Upper lobe of right lung (tissue), 1 donor: ENCODE measurements around the gene FOXN1. TPM values are rescaled to one million over a fixed set of nuclear protein-coding genes. Genes with fewer than 3 reads are reported as not detected.

ENCODE experiments used
- ATAC-seq: fragments of 200-7000 bp; cut with Tn5 transposase; one replicate; pipeline ENCODE4 v1.9.1; 2020; ENCODE audit warnings: mild to moderate bottlenecking, moderate library complexity
- DNase-seq: peaks from one replicate; pipeline ENCODE4 v3.0.0-alpha.2; 2020
- H3K27ac ChIP-seq: fragments of 200-600 bp; one replicate; pipeline ENCODE4 v1.8.0; 2022
- H3K27me3 ChIP-seq: fragments of 200-600 bp; one replicate; pipeline ENCODE4 v1.8.0; 2022; ENCODE audit warnings: mild to moderate bottlenecking
- H3K36me3 ChIP-seq: fragments of 200-600 bp; one replicate; pipeline ENCODE4 v1.8.0; 2022
- H3K4me1 ChIP-seq: fragments of 200-600 bp; one replicate; pipeline ENCODE4 v1.8.0; 2022
- H3K4me3 ChIP-seq: fragments of 200-600 bp; one replicate; pipeline ENCODE4 v1.8.0; 2022; ENCODE audit warnings: mild to moderate bottlenecking
- H3K9me3 ChIP-seq: fragments of 200-600 bp; one replicate; pipeline ENCODE4 v1.8.0; 2022
- intact Hi-C: fragments of 100-400 bp; cut with DNase I; formaldehyde crosslinking; loops from one replicate; pipeline ENCODE4 v1.11.0; 2022
- total RNA-seq: library from RNA; stranded (reverse); fragmentation: NEBNext Ultra II Directional; extraction: Animal tissue kit (Norgen Biotek cat#: 25700); gene quantifications from one replicate; pipeline ENCODE4 v1.2.1, GENCODE V29; 2021
- TF ChIP-seq, protein P1 (sequence below): fragments of 200-600 bp; IDR thresholded peaks from one replicate; pipeline ENCODE4 v1.8.0; 2022; ENCODE audit warnings: antibody characterized with exemption
- donor health status: DM: no; HTN: yes; CAD: no; lungs with severe emphysema.

FOXN1 gene
- total RNA-seq, 1 donor from 2014 or later = 0.35 TPM

DNA sequence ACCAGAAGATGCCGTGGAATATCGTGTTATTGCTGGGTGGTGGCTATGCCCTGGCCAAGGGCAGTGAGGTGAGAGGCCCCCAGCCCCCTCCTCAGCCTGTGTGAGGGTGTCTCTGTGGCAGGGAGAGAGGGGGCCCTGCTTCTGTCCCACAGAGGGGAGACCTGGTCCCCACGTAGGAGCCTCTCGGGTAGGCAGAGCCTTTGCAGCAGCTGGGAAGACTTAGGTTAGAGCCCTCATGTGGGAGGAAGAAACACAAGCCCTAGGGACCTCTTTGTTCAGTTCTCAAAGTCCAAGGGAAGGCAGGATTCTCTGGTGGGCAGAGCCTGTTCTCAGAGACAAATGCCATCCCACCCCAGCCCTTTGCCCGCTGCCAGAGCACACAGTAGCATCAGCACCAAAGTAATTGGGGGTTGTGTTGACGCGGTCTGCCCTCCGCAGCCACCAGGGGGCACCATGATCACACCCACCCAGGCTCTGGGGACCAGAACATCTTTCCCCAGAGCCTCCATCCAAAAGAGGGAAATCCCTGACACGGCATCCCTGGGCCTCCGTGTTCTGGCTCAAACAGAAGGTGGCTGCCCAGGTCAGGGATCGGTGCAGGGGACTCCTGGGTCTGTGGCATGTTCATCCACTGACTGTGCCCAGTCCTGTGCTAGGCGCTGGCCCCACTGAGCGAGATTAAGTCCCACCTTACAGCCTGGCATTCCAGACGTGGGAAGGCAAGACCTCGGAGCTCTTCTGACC lies 11.5 kb upstream of the FOXN1 start:
- intact Hi-C loops = loop anchor here (5.0 kb wide), 1 partner anchor 118 kb away; the partner anchor contains the start of gene RSKR
- Histone ChIP-seq H3K27me3 (no peaks in the 10 kb centered on the region), H3K9me3 (no peaks in the 10 kb centered on the region), H3K36me3 (no peaks in the 10 kb centered on the region), H3K4me1 (no peaks in the 10 kb centered on the region), H3K4me3 (no peak overlapping the region), H3K27ac (no peak overlapping the region)
- DNase-seq (peak; percentile 87), ATAC-seq (peak; percentile 88)
- TF ChIP-seq, protein P1, sequence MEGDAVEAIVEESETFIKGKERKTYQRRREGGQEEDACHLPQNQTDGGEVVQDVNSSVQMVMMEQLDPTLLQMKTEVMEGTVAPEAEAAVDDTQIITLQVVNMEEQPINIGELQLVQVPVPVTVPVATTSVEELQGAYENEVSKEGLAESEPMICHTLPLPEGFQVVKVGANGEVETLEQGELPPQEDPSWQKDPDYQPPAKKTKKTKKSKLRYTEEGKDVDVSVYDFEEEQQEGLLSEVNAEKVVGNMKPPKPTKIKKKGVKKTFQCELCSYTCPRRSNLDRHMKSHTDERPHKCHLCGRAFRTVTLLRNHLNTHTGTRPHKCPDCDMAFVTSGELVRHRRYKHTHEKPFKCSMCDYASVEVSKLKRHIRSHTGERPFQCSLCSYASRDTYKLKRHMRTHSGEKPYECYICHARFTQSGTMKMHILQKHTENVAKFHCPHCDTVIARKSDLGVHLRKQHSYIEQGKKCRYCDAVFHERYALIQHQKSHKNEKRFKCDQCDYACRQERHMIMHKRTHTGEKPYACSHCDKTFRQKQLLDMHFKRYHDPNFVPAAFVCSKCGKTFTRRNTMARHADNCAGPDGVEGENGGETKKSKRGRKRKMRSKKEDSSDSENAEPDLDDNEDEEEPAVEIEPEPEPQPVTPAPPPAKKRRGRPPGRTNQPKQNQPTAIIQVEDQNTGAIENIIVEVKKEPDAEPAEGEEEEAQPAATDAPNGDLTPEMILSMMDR = peak; percentile 91

DNA sequence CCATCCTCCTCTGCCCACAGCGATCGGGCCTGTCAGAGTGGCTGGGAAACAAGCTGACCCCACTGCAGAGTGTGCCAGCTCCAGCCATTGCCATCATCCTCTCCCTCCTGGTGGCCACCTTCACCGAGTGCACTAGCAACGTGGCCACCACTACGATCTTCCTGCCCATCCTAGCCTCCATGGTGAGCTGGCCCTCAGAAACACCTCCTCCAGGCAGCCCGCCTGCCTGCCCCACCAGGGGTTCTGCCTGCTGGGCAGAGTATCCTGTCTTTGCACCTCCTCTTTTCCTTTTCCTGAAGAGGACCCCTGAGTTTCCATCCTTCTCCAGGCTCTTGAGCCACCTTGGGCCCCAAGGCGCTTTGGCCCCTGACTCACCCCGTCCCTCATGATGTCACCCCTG lies 10.5 kb upstream of the FOXN1 start:
- no peak overlapping the region for H3K27ac ChIP-seq
- DNase-seq = no peak
- ATAC-seq = no peak
- H3K27me3 ChIP-seq = no peaks in the 10 kb centered on the region
- H3K4me3 ChIP-seq = no peak overlapping the region
- intact Hi-C loops = loop anchor here (5.0 kb wide), 1 partner anchor 117 kb away; the partner anchor contains the start of gene RSKR
- no peaks in the 10 kb centered on the region for H3K4me1 ChIP-seq
- TF ChIP-seq, protein P1 = no peak
- no peaks in the 10 kb centered on the region for H3K36me3 ChIP-seq
- H3K9me3 ChIP-seq = no peaks in the 10 kb centered on the region

DNA sequence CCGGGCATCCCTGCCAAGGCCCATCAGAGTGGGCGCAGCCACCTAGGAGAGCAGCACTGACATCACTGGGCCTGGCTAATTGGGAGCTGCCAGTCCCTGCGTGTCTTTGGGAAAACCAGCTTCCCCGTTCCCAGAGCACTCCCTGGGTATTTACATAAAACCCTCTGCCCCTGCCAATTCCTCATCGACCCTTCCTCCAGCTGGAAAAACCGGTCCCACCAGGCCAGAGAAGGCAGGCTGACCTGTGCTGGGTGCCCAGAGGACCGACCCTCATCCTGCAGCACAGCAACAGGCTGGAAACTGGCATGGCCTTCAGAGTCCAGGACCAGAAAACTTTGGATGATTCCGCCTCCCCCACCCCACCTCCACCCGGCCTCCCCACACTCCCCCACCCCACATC lies 8.2 kb upstream of the FOXN1 start:
- no peak for ATAC-seq
- intact Hi-C loops = loop anchor here (5.0 kb wide), 1 partner anchor 114 kb away; the partner anchor contains the start of gene RSKR
- no peak overlapping the region for H3K4me3 ChIP-seq
- TF ChIP-seq, protein P1 = no peak
- no peaks in the 10 kb centered on the region for H3K36me3 ChIP-seq
- H3K27me3 ChIP-seq = no peaks in the 10 kb centered on the region
- no peak overlapping the region for H3K27ac ChIP-seq
- no peaks in the 10 kb centered on the region for H3K9me3 ChIP-seq
- DNase-seq = no peak
- H3K4me1 ChIP-seq = no peaks in the 10 kb centered on the region

DNA sequence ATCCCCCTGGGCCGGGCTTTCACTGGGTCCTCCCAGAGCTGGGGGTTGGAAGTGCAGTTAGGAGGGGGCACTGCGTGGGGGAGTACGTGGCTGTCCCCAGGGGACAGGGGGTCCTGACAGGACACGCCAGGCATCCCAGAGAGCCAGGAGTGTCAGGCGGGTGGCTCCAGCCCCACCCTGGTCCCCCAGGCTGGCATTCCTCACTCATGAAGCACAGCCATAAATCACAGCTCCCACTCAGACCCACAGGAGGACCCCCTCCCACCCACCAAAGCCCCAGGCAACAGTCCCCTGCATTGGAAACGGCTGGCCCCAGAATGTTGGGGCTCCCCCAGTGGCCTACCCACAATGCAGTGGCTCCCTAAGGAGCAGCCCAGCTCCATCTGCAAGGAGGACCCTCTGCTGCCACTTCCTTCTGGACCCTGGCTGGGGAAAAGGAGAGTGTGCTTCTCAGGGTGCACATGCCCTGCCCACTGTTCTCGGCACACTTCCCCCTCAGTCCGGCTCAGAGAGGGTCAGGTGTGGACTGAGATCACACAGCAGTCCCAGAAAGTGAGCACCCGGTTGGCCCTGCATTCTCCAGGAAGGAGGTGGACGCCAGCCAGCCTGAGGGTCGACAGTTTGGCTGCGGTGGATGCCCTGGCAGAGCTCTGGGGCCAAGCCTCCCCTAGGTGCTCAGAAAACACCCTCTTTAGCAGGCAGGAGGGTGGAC lies 7.3 kb upstream of the FOXN1 start:
- no peaks in the 10 kb centered on the region for H3K27me3 ChIP-seq
- intact Hi-C loops = loop anchor here (5.0 kb wide), 1 partner anchor 113 kb away; the partner anchor contains the start of gene RSKR
- TF ChIP-seq, protein P1 = no peak

DNA sequence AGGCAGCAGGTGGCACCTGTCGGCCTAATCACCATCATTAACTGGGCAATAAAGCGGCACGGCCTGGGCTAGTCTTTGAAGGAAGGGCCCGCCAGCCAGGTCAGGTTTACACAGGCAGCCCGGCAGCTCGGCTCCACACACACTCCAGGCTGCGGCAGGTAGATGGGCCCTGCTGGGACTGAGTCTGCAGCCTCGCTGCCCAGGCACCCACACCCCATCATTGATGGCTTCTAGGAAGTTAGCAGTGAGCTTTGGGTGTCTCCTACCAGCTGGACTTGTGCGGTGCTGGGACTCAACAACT lies 6.8 kb upstream of the FOXN1 start:
- Histone ChIP-seq H3K27ac (no peak overlapping the region), H3K4me3 (no peak overlapping the region), H3K4me1 (no peaks in the 10 kb centered on the region), H3K36me3 (no peaks in the 10 kb centered on the region), H3K9me3 (no peaks in the 10 kb centered on the region), H3K27me3 (no peaks in the 10 kb centered on the region)
- TF ChIP-seq, protein P1 = no peak
- intact Hi-C loops = loop anchor here (5.0 kb wide), 1 partner anchor 113 kb away; the partner anchor contains the start of gene RSKR
- DNase-seq = no peak
- ATAC-seq = no peak

More for the DNA sequence above, 7.3 kb upstream of the FOXN1 start:
- H3K9me3 ChIP-seq = no peaks in the 10 kb centered on the region
- H3K27ac ChIP-seq = no peak overlapping the region
- H3K4me3 ChIP-seq = no peak overlapping the region
- ATAC-seq (no peak), DNase-seq (no peak)
- no peaks in the 10 kb centered on the region for H3K4me1 ChIP-seq
- H3K36me3 ChIP-seq = no peaks in the 10 kb centered on the region
